Middle frontal gyrus (tissue), 1 donor: ENCODE data around the gene TEX55.
"Not testable (repeated sequence)": the region's sequence is repeated elsewhere in the genome, so short reads cannot be mapped to it uniquely, and the experiment has no call there.

Experiments
- DNase-seq: peaks from one replicate; pipeline ENCODE4 v3.0.0-alpha.2; 2015; ENCODE audit warnings: low spot score; ENCODE audit errors: extremely low spot score

Gene TEX55

DNA sequence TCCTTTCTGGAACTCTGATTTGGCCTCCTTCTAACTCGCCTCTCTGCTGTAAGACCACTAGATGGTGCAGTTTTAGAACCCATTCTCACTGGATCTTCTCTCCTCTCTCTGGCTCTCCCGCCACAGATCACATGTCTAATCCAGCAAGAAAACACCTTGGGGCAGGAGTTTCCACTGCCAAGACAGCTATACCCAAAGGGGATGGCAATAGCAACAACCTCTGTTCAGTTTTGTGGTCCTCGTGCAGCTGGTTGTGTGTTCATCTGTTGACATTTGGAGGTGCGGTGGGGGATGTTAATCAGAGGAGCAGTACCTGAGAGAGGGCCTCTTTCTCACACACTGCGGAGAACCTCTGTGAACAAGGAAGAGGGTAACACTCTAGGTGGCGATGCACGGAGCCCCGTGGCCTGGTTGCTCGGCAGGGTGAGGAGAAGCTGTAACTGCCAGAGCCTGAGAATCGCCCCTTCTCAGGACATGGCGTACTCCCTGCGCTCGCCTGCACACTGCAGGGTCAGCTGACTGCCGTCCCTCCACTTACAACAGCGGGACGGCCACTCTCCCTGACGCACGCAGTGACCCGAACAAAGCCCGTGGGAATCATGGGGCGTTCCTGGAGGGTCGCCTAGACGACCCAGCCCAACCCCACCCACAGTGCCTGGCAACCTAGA, at the start of gene TEX55:
Gene TEX55, plus strand, starts transcription at position 666 of the 668 bp plus-strand sequence. CDS start 25 bp downstream, outside the sequence.
- DNase-seq: no peak

- DNase-seq: no peak
Measured at GRCh38 chr3:119098003-119098402, 48.0 kb upstream of the TEX55 start.

GRCh38 chr3:119098619-119099222, 47.2 kb upstream of the TEX55 start:
- DNase-seq: peak; percentile 39

DNA sequence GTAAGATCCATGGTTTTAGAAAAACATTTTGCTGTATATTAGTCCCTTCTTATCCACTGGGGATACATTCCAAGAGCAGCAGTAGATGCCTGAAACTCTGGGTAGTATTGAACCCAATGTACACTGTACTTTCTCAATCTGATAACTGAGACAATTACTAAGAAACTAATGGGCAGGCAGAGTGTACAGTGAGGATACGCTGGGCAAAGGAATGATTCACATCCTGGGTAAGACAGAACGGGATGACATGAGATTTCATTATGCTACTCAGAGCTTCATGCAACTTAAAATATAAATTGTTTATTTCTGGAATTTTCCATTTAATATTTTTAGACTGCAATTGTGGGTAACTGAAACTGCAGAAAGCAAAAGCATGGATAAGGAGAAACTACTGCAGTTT, 46.2 kb upstream of the TEX55 start:
- DNase-seq: no peak

GRCh38 chr3:119104031-119104430, 41.9 kb upstream of the TEX55 start:
- no peak for DNase-seq

DNA sequence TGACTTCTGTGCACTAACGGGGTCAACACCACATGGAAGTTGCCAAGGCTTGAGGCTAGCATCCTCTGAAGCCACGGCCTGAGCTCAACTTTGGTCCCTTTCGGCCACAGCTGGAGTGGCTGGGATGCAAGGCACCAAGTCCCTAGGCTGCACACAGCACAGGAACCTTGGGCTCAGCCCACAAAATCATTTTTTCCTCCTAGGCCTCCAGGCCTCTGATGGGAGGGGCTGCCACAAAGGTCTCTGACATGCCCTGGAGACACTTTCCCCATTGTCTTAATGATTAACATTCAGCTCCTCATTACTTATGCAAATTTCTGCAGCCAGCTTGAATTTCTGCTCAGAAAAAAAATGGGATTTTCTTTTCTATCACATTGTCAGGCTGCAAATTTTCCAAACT, 27.6 kb upstream of the TEX55 start:
- DNase-seq: not testable (repeated sequence)

GRCh38 chr3:119120480-119120879, 25.5 kb upstream of the TEX55 start:
- no peak for DNase-seq

GRCh38 chr3:119122350-119122749, 23.6 kb upstream of the TEX55 start:
- DNase-seq: no peak

DNA sequence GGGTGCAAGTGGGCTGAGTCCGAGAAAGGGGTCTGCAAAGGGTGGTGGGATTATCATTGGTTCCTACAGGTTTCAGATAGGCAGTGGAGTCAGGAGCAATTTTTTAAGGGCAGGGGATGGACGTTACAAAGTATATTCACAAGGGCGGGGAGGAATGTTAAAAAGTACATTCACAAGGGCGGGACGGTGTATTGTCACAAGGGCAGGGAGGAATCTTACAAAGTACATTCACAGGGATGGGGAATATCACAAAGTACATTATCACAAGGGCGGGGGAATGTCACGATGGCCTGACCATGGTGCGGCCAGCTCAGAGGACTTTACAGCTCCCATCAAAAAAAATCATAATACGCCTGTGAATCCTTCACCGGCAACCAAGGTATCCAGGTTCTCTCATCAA, 20.6 kb upstream of the TEX55 start:
- no peak for DNase-seq

- no peak for DNase-seq
Measured at GRCh38 chr3:119125742-119126504, 20.0 kb upstream of the TEX55 start.

- not testable (repeated sequence) for DNase-seq
Measured at GRCh38 chr3:119130291-119130690, 15.7 kb upstream of the TEX55 start.

- DNase-seq: not testable (repeated sequence)
Measured at GRCh38 chr3:119132291-119132690, 13.7 kb upstream of the TEX55 start.

DNA sequence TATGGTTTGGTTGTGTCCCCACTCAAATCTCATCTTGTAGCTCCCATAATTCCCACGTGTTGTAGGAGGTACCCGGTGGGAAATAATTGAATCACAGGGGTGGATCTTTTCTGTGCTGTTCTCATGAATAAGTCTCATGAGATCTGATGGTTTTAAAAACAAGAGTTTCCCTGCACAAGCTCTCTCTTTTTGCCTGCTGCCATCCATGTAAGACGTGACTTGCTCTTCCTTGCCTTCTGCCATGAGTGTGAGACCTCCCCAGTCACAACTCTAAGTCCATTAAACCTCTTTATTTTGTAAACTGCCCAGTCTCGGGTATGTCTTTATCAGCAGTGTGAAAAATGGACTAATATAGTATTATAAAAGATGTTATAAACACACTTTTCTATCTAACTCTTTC, 6.6 kb upstream of the TEX55 start:
- DNase-seq: not testable (repeated sequence)

DNA sequence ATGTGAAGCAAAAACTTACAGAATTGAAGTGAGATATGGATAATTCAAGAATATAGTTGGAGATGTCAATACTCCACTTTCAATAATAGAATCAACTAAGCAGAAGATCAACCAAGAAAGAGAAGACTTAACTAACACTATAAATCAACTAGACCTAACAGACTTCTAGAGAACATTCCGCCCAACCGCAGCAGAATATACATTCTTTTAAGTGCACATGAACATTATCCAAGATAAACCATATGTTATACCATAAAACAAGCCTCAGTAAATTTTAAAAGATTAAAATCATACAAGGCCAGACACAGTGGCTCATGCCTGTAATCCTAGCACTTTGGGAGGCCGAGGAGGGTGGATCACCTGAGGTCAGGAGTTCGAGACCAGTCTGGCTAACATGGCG, 5.5 kb upstream of the TEX55 start:
- DNase-seq: no peak

DNA sequence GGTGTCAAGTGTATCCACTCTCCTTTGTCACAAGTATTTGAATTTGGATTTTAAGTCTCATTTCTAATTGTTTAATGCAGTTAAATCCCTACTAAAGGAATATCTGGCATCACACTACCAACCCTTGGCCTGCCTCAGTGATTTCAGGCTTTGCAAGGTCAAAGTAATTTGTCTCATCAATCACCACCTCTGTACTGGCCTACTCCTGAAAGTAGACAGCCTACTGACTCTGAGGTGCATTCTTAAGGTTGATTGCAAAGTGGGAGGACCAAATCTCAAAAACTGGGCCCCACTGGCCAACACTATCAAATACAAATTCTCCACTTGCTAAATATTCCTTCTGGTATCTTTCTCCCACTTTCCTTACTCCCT, 851 bp upstream of the TEX55 start:
- DNase-seq: no peak

- no peak for DNase-seq
Measured at GRCh38 chr3:119146578-119147375, 812 bp downstream of the TEX55 start.

- DNase-seq: no peak
Measured at GRCh38 chr3:119147494-119147893, 1.5 kb downstream of the TEX55 start.

DNA sequence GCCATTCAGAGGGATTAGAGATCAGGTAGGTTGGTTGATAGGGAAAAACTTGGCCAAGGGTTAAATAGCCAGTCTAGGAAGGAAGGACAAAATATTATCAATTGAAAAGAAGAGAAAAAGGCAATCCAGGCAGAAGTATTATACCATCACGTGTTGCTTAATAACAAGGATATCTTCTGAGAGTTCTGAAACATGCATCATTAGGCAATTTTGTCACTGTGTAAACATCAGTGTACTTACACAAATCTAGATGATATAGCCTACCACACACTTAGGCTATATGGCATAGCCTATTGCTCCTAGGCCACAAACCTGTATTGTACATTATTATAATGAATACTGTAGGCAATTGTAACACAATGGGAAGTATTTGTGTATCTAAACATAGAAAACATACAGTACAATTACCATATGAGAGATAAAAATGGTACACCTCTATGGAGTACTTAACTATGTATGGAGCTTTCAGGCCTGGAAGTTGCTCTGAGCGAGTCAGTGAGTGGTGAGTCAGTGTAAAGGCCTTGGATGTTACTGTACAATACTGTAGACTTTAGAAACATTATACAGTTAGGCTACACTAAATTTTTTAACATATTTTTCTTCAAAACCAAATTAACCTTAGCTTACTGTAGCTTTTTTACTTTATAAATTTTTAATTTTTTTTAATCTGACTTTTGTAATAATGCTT, 2.7 kb downstream of the TEX55 start:
- no peak for DNase-seq

DNA sequence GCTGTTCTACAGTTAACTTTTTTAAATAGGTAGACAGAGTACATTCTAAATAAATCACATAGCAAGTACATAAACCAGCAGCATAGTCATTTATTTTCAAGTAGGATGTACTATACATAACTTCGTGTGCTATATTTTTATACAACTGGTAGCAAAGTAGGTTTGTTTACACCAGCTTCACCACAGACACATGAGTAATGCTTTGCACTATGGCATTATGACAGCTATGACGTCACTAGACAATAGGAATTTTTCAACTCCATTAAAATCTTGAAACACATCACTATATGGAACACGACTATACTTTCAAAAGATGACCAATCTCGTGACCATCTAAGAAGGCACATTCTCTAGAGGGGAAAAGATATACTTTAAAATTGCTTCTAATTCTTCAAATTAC, 3.5 kb downstream of the TEX55 start:
- DNase-seq: no peak

DNA sequence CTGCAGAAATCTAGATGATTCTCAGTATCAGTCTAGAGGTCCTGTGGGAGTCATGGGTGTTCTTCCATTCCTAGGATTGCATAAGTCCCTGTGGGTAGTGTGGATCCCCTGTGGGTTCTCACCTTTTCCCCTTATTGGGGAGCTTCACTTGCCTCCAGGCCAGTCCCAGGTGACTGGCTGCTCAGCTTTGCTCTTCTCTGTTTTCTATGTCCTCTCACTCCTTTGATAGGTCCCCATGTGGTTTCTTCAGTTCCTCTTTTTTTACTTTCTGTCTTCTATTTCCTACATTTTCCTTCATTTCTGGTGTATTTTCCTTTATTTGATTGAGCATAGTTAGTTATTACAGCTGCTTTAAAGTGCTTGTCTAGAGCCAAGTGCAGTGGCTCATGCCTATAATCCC, 10.9 kb downstream of the TEX55 start:
- DNase-seq: no peak

DNA sequence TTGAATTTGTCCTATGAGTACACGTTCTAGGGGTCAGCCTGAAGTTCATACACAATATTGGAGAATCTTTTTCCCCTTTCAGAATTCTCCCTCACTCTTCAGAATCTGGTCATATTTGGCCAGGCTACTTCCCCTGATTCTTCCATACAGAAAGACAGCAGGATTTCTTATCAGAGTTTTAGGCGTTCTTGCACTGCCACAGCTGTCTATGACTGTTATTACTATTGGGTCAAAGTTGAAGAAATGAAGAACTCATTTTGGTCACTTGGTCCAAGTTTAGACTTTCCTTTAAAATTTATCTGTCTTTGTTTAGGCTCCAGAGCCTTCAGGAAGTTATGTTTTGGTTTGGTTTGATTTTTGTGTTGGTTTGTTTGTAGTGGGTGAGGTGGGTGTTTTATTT, 12.0 kb downstream of the TEX55 start:
- DNase-seq: no peak
